ENCODE results near the gene LINC00305. TPM values are rescaled to one million over a fixed set of nuclear protein-coding genes. Genes with fewer than 3 reads are reported as not detected.

Gene LINC00305
- total and polyA plus RNA-seq, 11 donors: not detected

GRCh38 chr18:64082054-64082453 lies 66.8 kb downstream of the LINC00305 start:
- H3K36me3 ChIP-seq: no peaks in the 10 kb centered on the region
- 81 to 97% (median 85%) methylated on average over 1 of the region's 1 CpG for WGBS, 4 donors
- no peak for DNase-seq
- H3K27me3 ChIP-seq: no peaks in the 10 kb centered on the region
- no peak for TF ChIP-seq POLR2A (IDR thresholded peaks at IDR 0.05)
- intact Hi-C loops (cut with DNase I): no loop called here
- H3K27ac ChIP-seq: no peak overlapping the region
- H3K4me3 ChIP-seq: no peak overlapping the region
- H3K9me3 ChIP-seq: no peaks in the 10 kb centered on the region
- ATAC-seq: no peak
- no peaks in the 10 kb centered on the region for H3K4me1 ChIP-seq

- Histone ChIP-seq H3K27ac (no peak overlapping the region), H3K27me3 (no peaks in the 10 kb centered on the region), H3K36me3 (no peaks in the 10 kb centered on the region), H3K9me3 (peaks cover 0 to 5% (median under 1%) of the 10 kb centered on the region in 12 donors), H3K4me1 (no peaks in the 10 kb centered on the region), H3K4me3 (no peak overlapping the region)
- DNase-seq: no peak
- no peak for ATAC-seq
- no peak for TF ChIP-seq POLR2A (IDR thresholded peaks at IDR 0.05)
- TF ChIP-seq CTCF (IDR thresholded peaks at IDR 0.05): no peak
- 51 to 61% (median 55%) methylated on average over 4 of the region's 4 CpGs for WGBS, 4 donors
- intact Hi-C loops (cut with DNase I): no loop called here
Measured at GRCh38 chr18:64073971-64074370, 74.9 kb downstream of the LINC00305 start.

- Histone ChIP-seq H3K27ac (no peak overlapping the region), H3K27me3 (no peaks in the 10 kb centered on the region), H3K9me3 (peaks cover 0 to 5% (median 0%) of the 10 kb centered on the region in 12 donors), H3K4me3 (no peak overlapping the region), H3K36me3 (no peaks in the 10 kb centered on the region), H3K4me1 (no peaks in the 10 kb centered on the region)
- TF ChIP-seq POLR2A (IDR thresholded peaks at IDR 0.05): no peak
- no peak for TF ChIP-seq CTCF (IDR thresholded peaks at IDR 0.05)
- 35 to 57% (median 40%) methylated on average over 3 of the region's 3 CpGs for WGBS, 4 donors
- intact Hi-C loops (cut with DNase I): no loop called here
- ATAC-seq (no peak), DNase-seq (no peak)
Measured at GRCh38 chr18:64055019-64055418, 93.9 kb downstream of the LINC00305 start.

GRCh38 chr18:64053246-64053645 lies 95.6 kb downstream of the LINC00305 start:
- intact Hi-C loops (cut with DNase I): no loop called here
- Histone ChIP-seq H3K36me3 (no peaks in the 10 kb centered on the region), H3K27ac (no peak overlapping the region), H3K27me3 (no peaks in the 10 kb centered on the region), H3K4me1 (no peaks in the 10 kb centered on the region), H3K9me3 (no peaks in the 10 kb centered on the region), H3K4me3 (no peak overlapping the region)
- ATAC-seq (no peak), DNase-seq (no peak)
- WGBS, 4 donors: 55 to 70% (median 65%) methylated on average over 1 of the region's 1 CpG
- TF ChIP-seq CTCF (IDR thresholded peaks at IDR 0.05) (no peak), POLR2A (IDR thresholded peaks at IDR 0.05) (no peak)

GRCh38 chr18:64052772-64053171 lies 96.1 kb downstream of the LINC00305 start:
- DNase-seq (no peak), ATAC-seq (no peak)
- Histone ChIP-seq H3K9me3 (no peaks in the 10 kb centered on the region), H3K27me3 (no peaks in the 10 kb centered on the region), H3K27ac (no peak overlapping the region), H3K36me3 (no peaks in the 10 kb centered on the region), H3K4me3 (no peak overlapping the region), H3K4me1 (no peaks in the 10 kb centered on the region)
- 41 to 58% (median 52%) methylated on average over 2 of the region's 2 CpGs for WGBS, 4 donors
- TF ChIP-seq CTCF (IDR thresholded peaks at IDR 0.05) (no peak), POLR2A (IDR thresholded peaks at IDR 0.05) (no peak)
- intact Hi-C loops (cut with DNase I): no loop called here

Data from heart left ventricle (tissue), 16 donors.